Natural killer cell (primary cell): ENCODE measurements around the gene ATP8B4. TPM values are rescaled to one million over a fixed set of nuclear protein-coding genes. Genes with fewer than 3 reads are reported as not detected.

ENCODE experiments used
- ATAC-seq, 3 donors: fragments of 150-1000 bp in 2 of 3; fragments of 200-7000 bp in 1 of 3; cut with Tn5 transposase; 1 replicate in 1 of 3; 2 replicates in 2 of 3; pipeline ENCODE4 v1.10.0; 2021; ENCODE audit warnings: mild to moderate bottlenecking in 2 of 3, moderate library complexity in 2 of 3
- DNase-seq, 2 donors: peaks; one replicate each; pipeline versions ENCODE4 v3.0.0 to v3.0.0-alpha.2; 2013 to 2021; ENCODE audit warnings: mixed read lengths in 1 of 2
- H3K27ac ChIP-seq: one replicate; pipeline ENCODE4 v1.5.1; 2013; ENCODE audit warnings: mild to moderate bottlenecking, low read length
- H3K27me3 ChIP-seq: one replicate; pipeline ENCODE4 v1.6.1; 2013; ENCODE audit warnings: low read length; ENCODE audit not compliant: control insufficient read depth, insufficient read depth
- H3K36me3 ChIP-seq: one replicate; pipeline ENCODE4 v1.6.1; 2013; ENCODE audit warnings: low read length; ENCODE audit not compliant: control insufficient read depth, insufficient read depth
- H3K4me1 ChIP-seq: one replicate; pipeline ENCODE4 v1.6.1; 2013; ENCODE audit warnings: low read length; ENCODE audit not compliant: control insufficient read depth, insufficient read depth
- H3K4me3 ChIP-seq: one replicate; pipeline ENCODE4 v1.5.1; 2013; ENCODE audit warnings: low read length
- H3K9me3 ChIP-seq: one replicate; pipeline ENCODE4 v1.6.1; 2013; ENCODE audit warnings: low read length; ENCODE audit not compliant: control insufficient read depth, insufficient read depth
- H3K27ac Mint-ChIP-seq, 2 donors: one replicate each; pipeline ENCODE4 v1.8.0; 2022; ENCODE audit warnings: mild to moderate bottlenecking in 2 of 2, mixed read lengths in 2 of 2, moderate library complexity in 1 of 2
- H3K27me3 Mint-ChIP-seq, 2 donors: one replicate each; pipeline ENCODE4 v1.8.0; 2022; ENCODE audit warnings: low read depth in 2 of 2, mixed read lengths in 2 of 2
- H3K36me3 Mint-ChIP-seq: one replicate; pipeline ENCODE4 v1.8.0; 2022; ENCODE audit warnings: mixed read lengths
- H3K4me1 Mint-ChIP-seq, 2 donors: one replicate each; pipeline ENCODE4 v1.8.0; 2022; ENCODE audit warnings: mixed read lengths in 2 of 2
- H3K4me3 Mint-ChIP-seq: one replicate; pipeline ENCODE4 v1.8.0; 2022; ENCODE audit warnings: mild to moderate bottlenecking, moderate library complexity, mixed read lengths
- H3K9me3 Mint-ChIP-seq, 2 donors: one replicate each; pipeline ENCODE4 v1.8.0; 2022; ENCODE audit warnings: mixed read lengths in 2 of 2
- WGBS: methylation state at CpG from one replicate; pipeline ENCODE4 v1.1.7; 2013; ENCODE audit warnings: missing lambda C conversion rate; ENCODE audit not compliant: insufficient coverage; 5-methylcytosine and 5-hydroxymethylcytosine counted together
- intact Hi-C: fragments of 100-400 bp; cut with micrococcal nuclease; formaldehyde crosslinking; loops from one replicate; pipeline ENCODE4 v1.14.2; 2022
- total RNA-seq, 4 donors: library from RNA; stranded (reverse); fragments of 120-200 nt in 1 of 4; gene quantifications; one replicate each; pipeline versions ENCODE4 v1.2.3 to v1.2.4, GENCODE V29; 2013 to 2022
- TF ChIP-seq, protein P1 (sequence below): fragments of 200-600 bp; IDR thresholded peaks from one replicate; pipeline ENCODE4 v1.8.0; 2022; ENCODE audit warnings: antibody characterized with exemption

Gene ATP8B4
- total RNA-seq, 3 donors from 2014 or later (not counting 1 experiment from before 2014, with no cell fraction given): 55.6 to 89.5 (median 75.1) TPM

DNA sequence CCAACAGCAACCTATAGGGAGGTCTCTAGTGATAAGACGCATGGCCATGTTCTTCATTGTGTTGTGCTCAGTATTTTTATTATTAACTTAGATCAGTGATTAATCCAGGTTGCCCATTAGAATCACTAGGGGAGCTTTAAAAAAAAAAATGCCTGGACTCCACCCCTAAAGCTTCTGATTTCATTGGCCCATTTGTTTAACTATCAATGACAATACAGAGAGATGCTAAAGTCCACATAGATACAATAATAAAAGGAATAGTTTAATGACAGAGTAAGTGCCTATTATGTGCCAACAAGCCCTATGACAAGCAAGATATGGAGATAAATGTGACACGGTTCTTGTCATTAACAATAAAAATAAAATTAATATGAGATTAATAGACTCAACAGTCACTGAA is 55.8 kb downstream of the ATP8B4 start:
- intact Hi-C loops: loop anchor here (5.0 kb wide), 1 partner anchor 61 kb away; no protein-coding TSS in a partner anchor
- no peak for DNase-seq
- H3K9me3 ChIP-seq: no peaks in the 10 kb centered on the region
- H3K4me1 ChIP-seq: peaks cover 15% of the 10 kb centered on the region
- H3K27ac Mint-ChIP-seq: peak overlapping the region; percentile 75 to 92
- H3K36me3 ChIP-seq: no peaks in the 10 kb centered on the region
- no peak overlapping the region for H3K4me3 Mint-ChIP-seq
- 92% methylated on average over 1 of the region's 2 CpGs for WGBS
- H3K9me3 Mint-ChIP-seq: no peaks in the 10 kb centered on the region
- no peaks in the 10 kb centered on the region for H3K27me3 Mint-ChIP-seq
- peaks cover 93 to 95% of the 10 kb centered on the region in 2 donors for H3K4me1 Mint-ChIP-seq
- H3K27me3 ChIP-seq: no peaks in the 10 kb centered on the region
- H3K4me3 ChIP-seq: no peak overlapping the region
- ATAC-seq: no peak
- H3K36me3 Mint-ChIP-seq: no peaks in the 10 kb centered on the region
- TF ChIP-seq, protein P1, sequence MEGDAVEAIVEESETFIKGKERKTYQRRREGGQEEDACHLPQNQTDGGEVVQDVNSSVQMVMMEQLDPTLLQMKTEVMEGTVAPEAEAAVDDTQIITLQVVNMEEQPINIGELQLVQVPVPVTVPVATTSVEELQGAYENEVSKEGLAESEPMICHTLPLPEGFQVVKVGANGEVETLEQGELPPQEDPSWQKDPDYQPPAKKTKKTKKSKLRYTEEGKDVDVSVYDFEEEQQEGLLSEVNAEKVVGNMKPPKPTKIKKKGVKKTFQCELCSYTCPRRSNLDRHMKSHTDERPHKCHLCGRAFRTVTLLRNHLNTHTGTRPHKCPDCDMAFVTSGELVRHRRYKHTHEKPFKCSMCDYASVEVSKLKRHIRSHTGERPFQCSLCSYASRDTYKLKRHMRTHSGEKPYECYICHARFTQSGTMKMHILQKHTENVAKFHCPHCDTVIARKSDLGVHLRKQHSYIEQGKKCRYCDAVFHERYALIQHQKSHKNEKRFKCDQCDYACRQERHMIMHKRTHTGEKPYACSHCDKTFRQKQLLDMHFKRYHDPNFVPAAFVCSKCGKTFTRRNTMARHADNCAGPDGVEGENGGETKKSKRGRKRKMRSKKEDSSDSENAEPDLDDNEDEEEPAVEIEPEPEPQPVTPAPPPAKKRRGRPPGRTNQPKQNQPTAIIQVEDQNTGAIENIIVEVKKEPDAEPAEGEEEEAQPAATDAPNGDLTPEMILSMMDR: no peak
- H3K27ac ChIP-seq: no peak overlapping the region

DNA sequence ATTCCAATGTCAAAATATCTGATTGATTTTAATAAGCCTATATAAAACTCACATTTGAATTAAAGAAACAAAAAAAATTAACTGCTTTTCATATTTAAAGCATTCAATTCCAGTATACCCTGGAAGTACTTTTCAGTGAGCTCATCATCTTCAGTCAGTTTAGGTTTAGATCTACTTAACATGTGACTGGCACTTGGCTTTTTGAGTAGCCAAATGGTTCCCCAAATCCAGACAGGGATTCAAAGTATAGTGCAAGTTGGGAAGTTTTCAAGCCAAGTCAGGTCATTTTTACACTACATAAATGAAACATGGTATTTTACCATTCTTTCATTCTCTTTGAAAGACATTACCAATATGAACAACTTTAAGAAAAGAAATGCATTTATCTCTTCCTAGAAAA is 57.5 kb downstream of the ATP8B4 start:
- Histone ChIP-seq H3K27me3 (no peaks in the 10 kb centered on the region), H3K4me3 (no peak overlapping the region), H3K27ac (no peak overlapping the region), H3K9me3 (no peaks in the 10 kb centered on the region), H3K36me3 (no peaks in the 10 kb centered on the region), H3K4me1 (peaks cover 18% of the 10 kb centered on the region)
- DNase-seq (no peak), ATAC-seq (no peak)
- Mint-ChIP-seq H3K36me3 (no peaks in the 10 kb centered on the region), H3K9me3 (no peaks in the 10 kb centered on the region), H3K4me3 (peak overlapping the region; percentile 25), H3K4me1 (peaks cover 87 to 91% of the 10 kb centered on the region in 2 donors), H3K27me3 (no peaks in the 10 kb centered on the region), H3K27ac (peak overlapping the region; percentile 75 to 83)
- TF ChIP-seq, protein P1: no peak
- intact Hi-C loops: loop anchor here (5.0 kb wide), 1 partner anchor 59 kb away; no protein-coding TSS in a partner anchor

DNA sequence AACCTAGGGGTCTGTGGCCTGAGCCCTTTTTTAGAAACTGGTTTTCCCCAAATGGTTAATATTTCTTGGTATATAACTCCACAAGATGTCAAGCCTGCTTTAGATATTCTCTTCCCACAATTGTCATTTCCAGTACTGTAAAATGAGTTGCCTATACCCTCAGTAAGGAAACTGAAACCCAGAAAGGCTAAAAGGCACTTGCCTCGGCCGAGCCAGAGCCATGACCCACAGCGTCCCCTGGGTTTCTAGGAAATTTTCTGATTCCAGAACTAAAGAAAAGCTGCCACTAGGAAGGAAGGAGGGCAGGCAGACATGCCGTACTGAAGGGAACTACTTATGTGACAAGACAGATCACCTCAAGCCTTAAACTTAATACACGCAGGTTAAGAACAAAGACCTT is 59.1 kb downstream of the ATP8B4 start:
- Histone ChIP-seq H3K27ac (no peak overlapping the region), H3K4me3 (no peak overlapping the region), H3K4me1 (peaks cover 19% of the 10 kb centered on the region), H3K9me3 (no peaks in the 10 kb centered on the region), H3K27me3 (no peaks in the 10 kb centered on the region), H3K36me3 (no peaks in the 10 kb centered on the region)
- Mint-ChIP-seq H3K27me3 (no peaks in the 10 kb centered on the region), H3K27ac (peak overlapping the region; percentile 55 to 58), H3K4me1 (peaks cover 89 to 90% of the 10 kb centered on the region in 2 donors), H3K4me3 (peak overlapping the region; percentile 41), H3K36me3 (no peaks in the 10 kb centered on the region), H3K9me3 (no peaks in the 10 kb centered on the region)
- TF ChIP-seq, protein P1: no peak
- ATAC-seq: peak in 2 of 3 donors; percentile 29 to 51
- DNase-seq: no peak
- intact Hi-C loops: loop anchor here (5.0 kb wide), 1 partner anchor 58 kb away; no protein-coding TSS in a partner anchor
- 35% methylated on average over 5 of the region's 5 CpGs for WGBS

DNA sequence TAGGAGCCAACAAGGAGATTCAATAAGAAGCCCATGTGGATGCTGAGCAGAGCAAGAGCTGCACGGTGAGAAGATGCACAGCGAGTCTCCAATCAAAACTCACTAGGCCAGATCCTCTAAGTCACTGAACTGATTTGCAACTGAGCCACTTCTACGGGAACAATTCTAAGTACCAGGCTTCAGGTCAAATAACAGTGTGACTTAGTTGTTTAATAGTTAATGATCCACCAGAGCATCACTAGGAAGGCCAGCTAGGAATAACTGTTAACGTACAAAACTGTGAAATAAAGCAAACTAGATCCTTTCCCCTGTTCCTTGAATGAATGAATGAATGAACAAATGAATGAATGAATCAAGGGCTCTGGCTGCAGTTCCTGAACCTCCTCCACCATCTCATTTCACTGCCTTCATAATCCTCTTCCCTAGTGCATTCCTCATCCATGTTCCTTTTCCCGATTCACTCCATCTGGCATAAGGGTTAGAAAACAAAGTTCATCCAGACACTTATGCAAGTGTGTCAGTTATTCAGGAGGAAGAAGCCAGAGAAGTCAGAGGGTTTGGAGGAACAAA is 59.7 kb downstream of the ATP8B4 start:
- H3K9me3 Mint-ChIP-seq: no peaks in the 10 kb centered on the region
- H3K4me1 Mint-ChIP-seq: peaks cover 86% of the 10 kb centered on the region in 2 donors
- TF ChIP-seq, protein P1: no peak
- peaks cover 19% of the 10 kb centered on the region for H3K4me1 ChIP-seq
- ATAC-seq (no peak), DNase-seq (no peak)
- no peaks in the 10 kb centered on the region for H3K27me3 Mint-ChIP-seq
- no peaks in the 10 kb centered on the region for H3K27me3 ChIP-seq
- H3K27ac ChIP-seq: no peak overlapping the region
- 92% methylated on average over 5 of the region's 5 CpGs for WGBS
- intact Hi-C loops: no loop called here
- peak overlapping the region; percentile 9 for H3K4me3 Mint-ChIP-seq
- H3K36me3 ChIP-seq: no peaks in the 10 kb centered on the region
- H3K27ac Mint-ChIP-seq: peak overlapping the region; percentile 55 to 58
- no peaks in the 10 kb centered on the region for H3K9me3 ChIP-seq
- no peaks in the 10 kb centered on the region for H3K36me3 Mint-ChIP-seq
- no peak overlapping the region for H3K4me3 ChIP-seq
